ENCODE measurements around the gene ARSJ. TPM values are rescaled to one million over a fixed set of nuclear protein-coding genes. Genes with fewer than 3 reads are reported as not detected.

Gene ARSJ
- total RNA-seq, 1 donor from 2014 or later: not detected

GRCh38 chr4:113905301-113905700, 74.1 kb downstream of the ARSJ start:
- H3K4me3 Mint-ChIP-seq: no peak overlapping the region
- CTCF ChIA-PET: interaction anchor here (0.7 kb wide), 1 partner anchor 510 kb away, joined by 3 read pairs; no protein-coding TSS in a partner anchor
- ATAC-seq (ENCODE audit: low read depth) (no peak), DNase-seq (no peak)
- H3K36me3 Mint-ChIP-seq (ENCODE audit: low read depth): no peaks in the 10 kb centered on the region
- POLR2A ChIA-PET: no interaction called here
- no peak for TF ChIP-seq CTCF (IDR thresholded peaks at IDR 0.05)
- peaks cover 2% of the 10 kb centered on the region for H3K27me3 Mint-ChIP-seq
- no peaks in the 10 kb centered on the region for H3K4me1 Mint-ChIP-seq
- intact Hi-C loops (cut with micrococcal nuclease): loop anchor here (5.0 kb wide), 1 partner anchor 33 kb away; no protein-coding TSS in a partner anchor
- peaks cover 3% of the 10 kb centered on the region for H3K9me3 Mint-ChIP-seq
- H3K27ac Mint-ChIP-seq: no peak overlapping the region

- no peak for DNase-seq
- H3K4me1 Mint-ChIP-seq: peaks cover 3% of the 10 kb centered on the region
- POLR2A ChIA-PET: no interaction called here
- TF ChIP-seq CTCF (IDR thresholded peaks at IDR 0.05): no peak
- H3K36me3 Mint-ChIP-seq (ENCODE audit: low read depth): no peaks in the 10 kb centered on the region
- intact Hi-C loops (cut with micrococcal nuclease): loop anchor here (5.0 kb wide), 2 partner anchors 33 to 68 kb away; no protein-coding TSS in a partner anchor
- peaks cover 2% of the 10 kb centered on the region for H3K27me3 Mint-ChIP-seq
- H3K4me3 Mint-ChIP-seq: no peak overlapping the region
- H3K27ac Mint-ChIP-seq: no peak overlapping the region
- no peak for ATAC-seq (ENCODE audit: low read depth)
- H3K9me3 Mint-ChIP-seq: peaks cover 3% of the 10 kb centered on the region
- CTCF ChIA-PET: interaction anchor here (0.7 kb wide), 1 partner anchor 510 kb away, joined by 3 read pairs; no protein-coding TSS in a partner anchor
These were observed 74.6 kb downstream of the ARSJ start for GRCh38 chr4:113904877-113905276.

DNA sequence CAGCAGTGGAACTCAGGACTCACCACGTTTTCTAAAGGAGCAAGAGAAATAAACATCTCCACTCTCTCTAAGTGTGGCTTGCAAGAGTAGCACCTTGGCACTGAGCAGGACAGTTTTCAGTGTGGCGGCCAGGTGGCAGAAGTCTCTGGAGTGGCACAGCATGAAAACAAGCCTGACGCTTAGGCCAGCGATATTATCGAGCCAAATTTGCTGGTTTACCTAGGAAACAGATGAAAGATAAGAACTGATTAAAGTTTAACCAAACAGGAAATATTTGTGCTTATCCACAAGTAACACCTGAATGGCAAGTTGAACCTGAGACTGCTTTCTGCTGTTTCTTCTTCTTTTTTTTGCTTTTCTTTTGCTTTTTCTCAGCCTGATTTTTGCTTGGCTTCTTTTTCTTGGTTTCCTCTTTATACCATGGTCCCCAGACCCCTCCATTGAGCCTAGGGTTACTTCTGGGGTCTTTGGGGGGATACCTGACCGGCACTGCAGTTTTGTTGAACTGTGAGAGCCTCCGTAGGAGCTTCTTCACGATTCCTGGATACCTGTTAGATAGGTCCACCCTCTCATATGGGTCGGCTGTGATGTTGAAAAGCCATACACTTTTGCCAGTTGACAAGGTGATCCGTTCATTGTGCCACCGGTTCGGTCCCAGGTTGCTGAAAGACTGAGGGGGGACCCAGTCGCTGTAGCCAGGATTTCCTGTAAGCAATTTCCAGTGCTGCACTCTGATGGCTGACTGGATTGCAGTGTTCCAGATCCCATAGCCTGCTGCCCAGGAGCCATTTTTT, 77.3 kb downstream of the ARSJ start:
- ChIA-PET POLR2A (no interaction called here), CTCF (no interaction called here)
- Mint-ChIP-seq H3K27me3 (no peaks in the 10 kb centered on the region), H3K36me3 (ENCODE audit: low read depth) (no peaks in the 10 kb centered on the region), H3K9me3 (no peaks in the 10 kb centered on the region), H3K4me1 (peaks cover 13% of the 10 kb centered on the region), H3K4me3 (no peak overlapping the region), H3K27ac (no peak overlapping the region)
- ATAC-seq (ENCODE audit: low read depth) (no peak), DNase-seq (no peak)
- intact Hi-C loops (cut with micrococcal nuclease): loop anchor here (5.0 kb wide), 1 partner anchor 65 kb away; no protein-coding TSS in a partner anchor
- no peak for TF ChIP-seq CTCF (IDR thresholded peaks at IDR 0.05)

- Mint-ChIP-seq H3K27ac (peak overlapping the region; percentile 20), H3K4me1 (peaks cover 13% of the 10 kb centered on the region), H3K27me3 (no peaks in the 10 kb centered on the region), H3K4me3 (no peak overlapping the region), H3K9me3 (no peaks in the 10 kb centered on the region), H3K36me3 (ENCODE audit: low read depth) (no peaks in the 10 kb centered on the region)
- DNase-seq (no peak), ATAC-seq (ENCODE audit: low read depth) (peak; percentile 67)
- CTCF ChIA-PET: interaction anchor here (0.6 kb wide), 1 partner anchor 17 kb away, joined by 3 read pairs; no protein-coding TSS in a partner anchor
- POLR2A ChIA-PET: no interaction called here
- intact Hi-C loops (cut with micrococcal nuclease): loop anchor here (2.0 to 5.0 kb wide), 2 partner anchors 62 to 119 kb away; no protein-coding TSS in a partner anchor
- TF ChIP-seq CTCF (IDR thresholded peaks at IDR 0.05): no peak
These were observed 80.0 kb downstream of the ARSJ start for GRCh38 chr4:113899271-113900070.

GRCh38 chr4:113893546-113893945, 85.9 kb downstream of the ARSJ start:
- Mint-ChIP-seq H3K4me3 (no peak overlapping the region), H3K36me3 (ENCODE audit: low read depth) (no peaks in the 10 kb centered on the region), H3K4me1 (no peaks in the 10 kb centered on the region), H3K27me3 (peaks cover 1% of the 10 kb centered on the region), H3K9me3 (no peaks in the 10 kb centered on the region), H3K27ac (no peak overlapping the region)
- intact Hi-C loops (cut with micrococcal nuclease): loop anchor here (1.0 to 5.0 kb wide), 4 partner anchors 108 to 499 kb away; no protein-coding TSS in a partner anchor
- ChIA-PET POLR2A (no interaction called here), CTCF (interaction anchor here (0.6 kb wide), 1 partner anchor 103 kb away, joined by 3 read pairs; no protein-coding TSS in a partner anchor)
- DNase-seq: no peak
- no peak for TF ChIP-seq CTCF (IDR thresholded peaks at IDR 0.05)
- no peak for ATAC-seq (ENCODE audit: low read depth)

All from activated B cell treated with CpG ODN at 0.5 μM for 24 hours (primary cell).